Mucosa of stomach (tissue), 1 donor: ENCODE results near the gene GNAZ.
"Not testable (repeated sequence)": the region's sequence is repeated elsewhere in the genome, so short reads cannot be mapped to it uniquely, and the experiment has no call there.

ENCODE experiments used
- H3K27me3 ChIP-seq: one replicate; pipeline ENCODE4 v1.7.0; 2013; ENCODE audit warnings: mild to moderate bottlenecking, low read length; ENCODE audit not compliant: control insufficient read depth, insufficient read depth
- H3K36me3 ChIP-seq: one replicate; pipeline ENCODE4 v1.7.0; 2013; ENCODE audit warnings: low read length; ENCODE audit not compliant: control insufficient read depth, insufficient read depth
- H3K4me1 ChIP-seq: one replicate; pipeline ENCODE4 v1.7.0; 2013; ENCODE audit warnings: mild to moderate bottlenecking, low read length; ENCODE audit not compliant: control insufficient read depth, insufficient read depth
- H3K4me3 ChIP-seq: one replicate; pipeline ENCODE4 v1.7.0; 2013; ENCODE audit warnings: low read length
- H3K9ac ChIP-seq: one replicate; pipeline ENCODE4 v1.7.0; 2013; ENCODE audit warnings: mild to moderate bottlenecking, low read length, moderate library complexity
- H3K9me3 ChIP-seq: one replicate; pipeline ENCODE4 v1.7.0; 2013; ENCODE audit warnings: mild to moderate bottlenecking, low read length, moderate library complexity; ENCODE audit not compliant: control insufficient read depth
- donor health status: Pancreatic carcinoma.

Gene GNAZ

DNA sequence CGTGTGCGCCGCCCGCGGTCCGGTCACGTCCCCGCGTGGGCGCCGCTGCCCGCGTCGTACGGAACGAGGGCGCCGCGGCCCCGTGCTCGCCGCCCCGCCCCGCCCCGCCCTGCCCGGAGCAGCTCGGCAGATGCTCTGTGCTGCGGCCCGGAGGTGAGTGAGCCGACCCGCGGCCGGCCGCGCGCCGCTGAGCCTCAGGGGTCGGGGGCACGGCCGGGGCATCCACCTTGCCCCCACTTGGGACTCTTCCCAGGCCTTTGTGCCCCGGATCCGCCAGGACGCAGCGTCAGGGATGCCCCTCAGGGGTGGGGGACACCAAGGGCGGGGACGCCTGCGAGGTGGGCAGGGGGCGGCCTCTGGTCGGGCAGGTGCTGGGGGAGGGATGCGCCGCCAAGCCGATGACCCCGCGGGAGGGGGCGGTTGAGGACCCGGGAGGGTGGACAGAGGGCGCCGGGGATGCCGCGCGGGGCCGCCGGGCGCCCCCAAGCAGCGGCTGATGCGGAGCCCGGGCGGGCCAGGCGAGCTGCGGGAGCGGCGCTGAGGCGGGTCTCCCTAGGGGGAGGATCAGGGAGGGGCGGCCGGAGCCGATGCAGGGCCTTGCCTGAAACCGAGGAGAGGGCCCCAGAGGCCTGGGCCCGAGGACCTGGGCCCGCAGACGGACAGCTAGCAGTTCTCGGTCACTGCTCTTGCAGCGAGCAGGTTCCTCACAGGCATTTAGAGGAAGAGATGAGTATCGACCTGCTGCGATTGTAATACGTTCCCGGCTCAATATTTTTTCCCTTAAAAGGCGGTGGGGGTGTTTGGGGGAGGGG, at the start of gene GNAZ:
TSS of gene GNAZ (plus strand) at position 102 of the 812 bp plus-strand sequence. CDS start 25,177 bp downstream, outside the sequence.
- Histone ChIP-seq H3K4me1 (peaks cover 25% of the 10 kb centered on the region), H3K9me3 (no peaks in the 10 kb centered on the region), H3K27me3 (peaks cover 16% of the 10 kb centered on the region), H3K36me3 (no peaks in the 10 kb centered on the region), H3K9ac (peak within 1 kb of the TSS; percentile 55), H3K4me3 (peak within 1 kb of the TSS; percentile 36)

DNA sequence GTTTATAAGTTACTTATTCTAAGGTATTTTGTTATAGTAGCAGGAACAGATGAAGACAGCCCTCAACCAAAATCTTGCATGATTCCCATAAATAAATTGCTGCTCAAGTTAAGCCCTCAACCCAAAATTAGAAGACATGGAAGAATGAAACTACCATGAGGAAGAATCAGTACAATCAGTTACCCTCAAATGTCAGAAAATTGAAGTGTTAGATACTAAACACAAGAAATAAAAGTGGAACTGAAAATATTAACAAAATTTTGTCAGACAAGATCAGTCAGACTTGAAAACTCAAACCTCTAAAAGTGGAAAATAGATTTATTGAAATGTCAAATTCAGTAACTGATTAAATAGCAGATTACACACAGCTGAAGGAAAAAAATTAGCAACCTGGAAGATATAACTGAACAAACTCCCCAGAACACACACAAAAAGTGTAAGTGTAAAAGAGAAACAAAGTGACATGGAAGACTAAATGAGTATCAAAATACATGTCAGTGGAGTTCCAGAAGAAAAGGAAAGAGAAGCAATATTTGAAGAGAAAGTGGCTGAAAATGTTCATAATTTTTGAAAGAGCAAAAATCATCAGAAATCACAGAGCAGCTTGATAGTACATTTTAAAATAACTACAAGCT, 49.5 kb upstream of the GNAZ start:
- Histone ChIP-seq H3K9ac (no peak overlapping the region), H3K9me3 (no peaks in the 10 kb centered on the region), H3K36me3 (no peaks in the 10 kb centered on the region), H3K4me1 (no peaks in the 10 kb centered on the region), H3K27me3 (no peaks in the 10 kb centered on the region), H3K4me3 (no peak overlapping the region)

DNA sequence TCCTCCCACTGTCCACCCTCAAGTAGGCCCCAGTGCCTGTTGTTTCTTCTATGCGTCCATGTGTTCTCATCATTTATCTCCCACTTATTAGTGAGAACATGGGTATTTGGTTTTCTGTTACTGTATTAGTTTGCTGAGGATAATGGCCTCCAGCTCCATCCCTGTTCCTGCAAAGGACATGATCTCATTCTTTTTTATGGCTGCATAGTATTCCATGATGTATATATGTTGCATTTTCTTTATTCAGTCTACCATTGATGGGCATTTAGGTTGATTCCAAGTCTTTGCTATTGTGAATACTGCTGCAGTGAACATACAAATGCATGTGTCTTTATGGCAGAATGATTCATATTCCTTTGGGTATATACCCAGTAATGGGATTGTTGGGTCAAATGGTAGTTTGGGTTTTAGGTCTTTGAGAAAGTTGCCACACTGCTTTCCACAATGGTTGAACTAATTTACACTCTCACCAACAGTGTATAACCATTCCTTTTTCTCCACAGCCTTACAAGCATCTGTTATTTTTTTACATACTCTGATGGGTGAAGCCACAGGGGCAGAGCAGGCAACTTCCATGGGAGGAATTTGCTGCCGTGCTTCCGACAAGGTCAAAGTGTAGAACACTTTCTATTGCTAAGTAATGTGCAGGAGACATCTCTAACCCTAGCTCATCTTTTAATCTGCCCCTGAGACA, 48.5 kb upstream of the GNAZ start:
- H3K9me3 ChIP-seq, H3K36me3 ChIP-seq, H3K4me1 ChIP-seq, H3K9ac ChIP-seq, H3K27me3 ChIP-seq, H3K4me3 ChIP-seq: not testable (repeated sequence)

DNA sequence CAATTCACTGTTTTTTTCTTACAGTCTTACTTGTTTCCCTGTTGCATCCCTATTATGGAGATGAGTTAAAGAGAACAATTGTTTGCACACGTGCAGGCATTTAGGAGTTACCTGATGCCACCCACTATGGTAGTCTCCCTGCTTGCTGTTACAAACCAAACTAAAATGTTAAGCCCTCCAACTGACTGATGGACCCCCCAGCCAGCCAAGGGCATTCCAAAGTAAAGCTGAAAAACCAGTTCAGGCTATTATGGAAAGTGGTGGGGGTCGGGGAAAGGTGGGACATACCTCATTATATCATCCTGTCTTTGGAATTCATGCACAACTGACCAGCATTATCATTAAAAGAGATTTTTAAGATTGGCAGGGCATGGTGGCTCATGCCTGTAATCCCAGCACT, 47.0 kb upstream of the GNAZ start:
- H3K4me1 ChIP-seq = peaks cover 10% of the 10 kb centered on the region
- H3K4me3 ChIP-seq = no peak overlapping the region
- H3K27me3 ChIP-seq = no peaks in the 10 kb centered on the region
- no peaks in the 10 kb centered on the region for H3K36me3 ChIP-seq
- no peak overlapping the region for H3K9ac ChIP-seq
- no peaks in the 10 kb centered on the region for H3K9me3 ChIP-seq

DNA sequence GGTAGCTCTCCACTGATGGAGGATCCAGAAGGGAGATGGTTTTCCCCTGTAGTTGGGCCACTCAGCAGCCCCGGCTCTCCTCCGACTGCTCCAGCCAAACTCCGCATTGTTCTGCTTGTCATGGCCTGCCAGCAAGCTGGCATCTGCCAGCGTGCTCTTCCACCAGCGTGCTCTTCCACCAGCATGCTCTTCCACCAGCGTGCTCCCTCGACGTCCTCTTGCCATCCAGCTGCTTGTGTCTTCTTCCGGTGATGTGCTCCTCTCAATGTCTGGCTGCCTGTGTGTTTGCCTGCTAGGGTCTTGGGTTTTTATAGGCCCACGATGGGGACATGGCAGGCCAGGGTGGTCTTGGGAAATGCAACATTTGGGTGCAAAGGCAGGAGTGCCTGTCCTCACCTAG, 43.5 kb upstream of the GNAZ start:
- H3K9me3 ChIP-seq = no peaks in the 10 kb centered on the region
- H3K4me3 ChIP-seq = no peak overlapping the region
- peaks cover 10% of the 10 kb centered on the region for H3K4me1 ChIP-seq
- H3K27me3 ChIP-seq = no peaks in the 10 kb centered on the region
- no peaks in the 10 kb centered on the region for H3K36me3 ChIP-seq
- H3K9ac ChIP-seq = no peak overlapping the region

DNA sequence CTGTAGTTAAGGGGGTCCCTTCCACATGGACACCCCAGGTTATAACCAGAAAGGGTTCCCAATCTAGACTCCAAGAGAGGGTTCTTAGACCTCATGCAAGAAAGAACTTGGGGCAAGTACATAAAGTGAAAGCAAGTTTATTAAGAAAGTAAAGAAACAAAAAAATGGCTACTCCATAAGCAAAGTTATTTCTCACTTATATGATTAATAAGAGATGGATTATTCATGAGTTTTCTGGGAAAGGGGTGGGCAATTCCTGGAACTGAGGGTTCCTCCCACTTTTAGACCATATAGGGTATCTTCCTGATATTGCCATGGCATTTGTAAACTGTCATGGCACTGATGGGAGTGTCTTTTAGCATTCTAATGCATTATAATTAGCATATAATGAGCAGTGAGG, 42.5 kb upstream of the GNAZ start:
- H3K9me3 ChIP-seq, H3K4me3 ChIP-seq, H3K36me3 ChIP-seq, H3K27me3 ChIP-seq, H3K9ac ChIP-seq: not testable (repeated sequence)
- H3K4me1 ChIP-seq = peaks cover 10% of the 10 kb centered on the region

DNA sequence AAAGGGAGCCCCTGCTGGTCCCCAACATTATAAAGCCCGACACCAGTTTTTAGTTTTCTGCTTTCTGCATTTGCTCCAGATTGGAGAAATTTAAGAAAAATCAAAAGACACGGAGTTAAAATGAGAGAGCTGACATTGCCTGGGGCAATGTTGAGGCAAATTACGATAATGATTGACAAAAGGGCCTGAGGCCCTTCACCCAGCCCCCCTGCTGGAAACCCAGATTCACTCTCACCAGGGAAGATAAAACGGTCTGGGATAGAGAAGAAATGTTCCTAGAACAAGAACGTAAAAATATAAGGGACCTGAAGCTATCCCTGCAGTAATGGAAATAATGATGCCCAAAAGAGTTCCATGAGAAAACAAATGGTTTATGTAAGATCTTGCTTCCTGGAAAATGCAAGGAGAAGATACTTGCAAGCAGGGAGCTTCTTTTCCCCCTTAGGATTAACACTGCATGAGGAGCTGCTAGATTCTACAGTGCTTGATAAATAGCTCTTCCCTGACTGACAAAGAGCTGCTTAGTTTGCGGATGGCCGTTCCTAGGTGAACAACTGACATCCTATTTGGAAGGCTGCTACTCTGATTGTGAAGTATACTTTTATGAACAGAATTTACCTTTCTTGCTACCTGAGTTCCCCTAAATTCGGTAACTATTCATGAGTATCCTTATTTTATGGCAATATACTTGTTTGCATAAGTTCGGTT, 40.6 kb upstream of the GNAZ start:
- Histone ChIP-seq H3K27me3 (no peaks in the 10 kb centered on the region), H3K9me3 (no peaks in the 10 kb centered on the region), H3K9ac (no peak overlapping the region), H3K36me3 (no peaks in the 10 kb centered on the region), H3K4me3 (no peak overlapping the region), H3K4me1 (peaks cover 10% of the 10 kb centered on the region)

DNA sequence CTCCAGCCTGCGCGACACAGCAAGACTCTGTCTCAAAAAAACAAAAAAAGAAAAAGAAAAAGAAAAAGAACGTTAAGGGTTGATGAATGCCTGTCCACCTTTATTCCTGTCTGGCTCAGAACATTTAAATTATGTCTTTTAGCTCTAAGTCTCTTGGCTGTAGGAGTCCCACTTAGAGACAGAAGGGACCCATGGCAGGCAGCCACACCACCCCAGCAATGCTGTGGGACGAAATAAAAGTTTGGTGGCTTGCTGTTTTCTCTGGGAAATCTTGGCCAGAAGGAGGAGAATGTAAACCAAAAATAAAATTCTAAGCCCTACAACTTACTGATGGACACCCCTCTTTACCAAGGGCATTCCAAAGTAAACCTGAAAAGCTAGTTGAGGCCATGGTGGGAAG, 38.9 kb upstream of the GNAZ start:
- Histone ChIP-seq H3K9me3 (no peaks in the 10 kb centered on the region), H3K4me1 (peaks cover 7% of the 10 kb centered on the region), H3K9ac (no peak overlapping the region), H3K4me3 (no peak overlapping the region), H3K36me3 (no peaks in the 10 kb centered on the region), H3K27me3 (no peaks in the 10 kb centered on the region)

DNA sequence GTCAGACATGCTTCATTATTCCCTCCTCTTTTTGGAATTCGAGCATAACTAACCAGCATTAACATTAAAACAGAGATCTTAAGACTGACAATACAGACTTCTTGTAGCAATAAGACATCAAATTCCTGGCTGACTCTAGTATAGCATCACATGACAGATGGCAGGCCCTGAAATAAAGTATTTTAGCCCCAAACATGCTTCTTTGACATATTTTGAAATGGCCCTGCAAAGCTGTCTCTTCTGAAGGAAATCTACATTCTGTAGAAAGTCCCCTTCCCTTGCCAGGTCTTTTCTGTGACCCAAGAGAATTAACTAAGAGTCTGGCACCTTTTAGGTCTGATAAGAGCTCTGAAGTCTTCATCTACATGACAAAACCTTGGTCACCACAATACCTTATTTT, 38.5 kb upstream of the GNAZ start:
- no peaks in the 10 kb centered on the region for H3K27me3 ChIP-seq
- H3K9me3 ChIP-seq = no peaks in the 10 kb centered on the region
- no peak overlapping the region for H3K9ac ChIP-seq
- no peak overlapping the region for H3K4me3 ChIP-seq
- H3K36me3 ChIP-seq = no peaks in the 10 kb centered on the region
- H3K4me1 ChIP-seq = peaks cover 3% of the 10 kb centered on the region

DNA sequence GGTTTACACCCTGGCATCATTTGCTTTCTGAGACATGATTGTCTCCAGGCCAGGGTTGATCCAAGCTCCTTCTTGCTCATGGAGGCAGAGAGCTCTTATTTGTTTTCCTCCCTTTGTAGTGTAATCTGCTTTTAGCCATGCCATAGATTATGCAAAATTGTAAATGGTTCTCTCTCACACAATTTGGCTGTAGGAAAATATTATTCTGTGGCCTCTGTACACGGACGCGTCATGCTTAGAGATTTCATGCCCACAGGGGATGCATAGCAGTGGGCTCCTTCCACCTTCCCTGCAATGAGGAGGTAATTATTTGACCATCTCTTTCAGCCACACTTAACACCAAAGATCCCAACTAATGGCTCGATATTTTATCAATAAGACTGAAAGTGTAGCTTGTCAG, 37.7 kb upstream of the GNAZ start:
- Histone ChIP-seq H3K27me3 (no peaks in the 10 kb centered on the region), H3K4me3 (no peak overlapping the region), H3K36me3 (no peaks in the 10 kb centered on the region), H3K4me1 (no peaks in the 10 kb centered on the region), H3K9me3 (no peaks in the 10 kb centered on the region), H3K9ac (no peak overlapping the region)

DNA sequence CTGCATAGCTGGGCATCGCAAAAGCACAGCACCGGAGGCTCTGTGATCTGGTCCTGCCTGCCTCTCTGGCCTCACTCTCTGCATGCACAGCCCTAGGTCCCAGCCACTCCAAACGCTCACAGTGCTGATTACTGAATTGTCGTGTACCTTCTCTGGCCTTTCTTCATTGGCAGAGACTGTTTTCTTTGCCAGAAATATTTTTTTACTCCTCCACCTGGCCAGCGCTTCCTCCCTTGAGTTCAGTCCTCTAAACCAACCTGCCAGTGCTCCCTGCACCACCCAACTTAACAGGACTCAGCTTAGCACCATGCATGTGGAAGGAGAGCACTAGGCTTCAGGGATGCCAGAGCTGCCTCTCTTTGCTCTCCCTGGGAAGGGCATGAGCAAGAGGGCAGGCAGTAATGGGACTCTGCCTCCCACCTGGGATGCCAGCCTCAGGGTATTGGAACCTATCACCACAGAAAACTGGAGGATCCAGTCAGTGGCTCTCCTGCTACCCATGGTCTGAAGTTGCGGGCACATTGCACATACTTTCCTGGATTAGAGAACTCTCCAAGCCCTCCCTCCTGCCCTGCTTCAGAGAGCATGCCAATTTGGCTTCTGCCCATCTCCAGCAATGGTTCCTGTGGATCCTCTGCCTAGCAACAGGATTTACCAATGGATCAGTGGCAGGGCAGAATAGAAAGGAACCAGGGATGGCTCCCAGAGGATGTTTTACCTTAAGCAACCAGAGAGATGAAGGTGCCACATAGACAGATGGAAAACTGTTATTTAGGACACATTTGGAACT, 37.0 kb upstream of the GNAZ start:
- Histone ChIP-seq H3K4me1 (no peaks in the 10 kb centered on the region), H3K9me3 (no peaks in the 10 kb centered on the region), H3K27me3 (no peaks in the 10 kb centered on the region), H3K9ac (no peak overlapping the region), H3K4me3 (no peak overlapping the region), H3K36me3 (no peaks in the 10 kb centered on the region)
